ENCODE data around the gene GLB1L.
"Not testable (repeated sequence)": the region's sequence is repeated elsewhere in the genome, so short reads cannot be mapped to it uniquely, and the experiment has no call there.

The GLB1L gene
- 5.2 to 18.3 (median 11.9) reads per million in 17 experiments for total RNA-seq

DNA sequence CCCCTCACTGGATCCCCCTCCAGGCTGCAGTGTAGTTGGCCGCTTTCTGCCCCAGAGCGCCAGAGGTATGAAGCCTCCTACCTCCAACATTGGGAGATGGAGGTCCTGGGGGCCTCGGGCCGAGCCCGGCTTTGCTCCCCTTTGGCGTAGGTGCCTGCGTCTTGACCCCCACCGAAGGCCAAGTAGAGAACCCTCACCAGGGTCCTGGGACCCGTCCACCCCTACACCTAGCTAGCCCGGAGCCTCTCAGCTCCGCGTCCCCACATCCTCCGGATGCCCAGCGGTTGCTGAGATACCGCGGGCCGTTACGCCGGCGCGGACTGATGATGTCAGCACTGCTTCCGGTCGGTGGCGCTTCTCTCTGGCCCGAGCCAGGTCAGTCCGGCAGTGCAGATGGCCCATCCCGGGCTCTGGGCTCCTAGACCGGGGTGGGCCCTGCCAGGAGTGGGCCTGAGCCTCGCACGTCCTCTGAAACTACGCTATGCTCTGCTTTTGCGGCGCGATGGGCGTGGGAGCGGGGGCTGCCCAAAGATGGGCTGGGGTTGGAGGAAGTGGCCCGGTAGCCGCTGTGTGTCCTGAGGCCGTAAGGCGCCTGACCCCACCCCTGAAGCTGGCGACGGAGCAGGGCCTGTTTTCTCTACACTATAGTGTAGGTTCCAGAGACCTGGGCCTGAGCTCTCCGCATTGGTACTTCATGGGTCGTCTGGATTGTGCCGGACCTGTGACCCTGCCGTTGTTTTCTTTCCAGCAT lies at the start of gene GLB1L, which contains the start of gene STK16:
Gene GLB1L, minus strand, starts transcription at position 297 of the 751 bp plus-strand sequence. CDS start 1,871 bp downstream, outside the sequence.
Gene STK16, plus strand, starts transcription at position 332 of the 751 bp plus-strand sequence. CDS start 521 bp downstream, outside the sequence.
- peak; percentile 94 to 97 (median 96) for DNase-seq

DNA sequence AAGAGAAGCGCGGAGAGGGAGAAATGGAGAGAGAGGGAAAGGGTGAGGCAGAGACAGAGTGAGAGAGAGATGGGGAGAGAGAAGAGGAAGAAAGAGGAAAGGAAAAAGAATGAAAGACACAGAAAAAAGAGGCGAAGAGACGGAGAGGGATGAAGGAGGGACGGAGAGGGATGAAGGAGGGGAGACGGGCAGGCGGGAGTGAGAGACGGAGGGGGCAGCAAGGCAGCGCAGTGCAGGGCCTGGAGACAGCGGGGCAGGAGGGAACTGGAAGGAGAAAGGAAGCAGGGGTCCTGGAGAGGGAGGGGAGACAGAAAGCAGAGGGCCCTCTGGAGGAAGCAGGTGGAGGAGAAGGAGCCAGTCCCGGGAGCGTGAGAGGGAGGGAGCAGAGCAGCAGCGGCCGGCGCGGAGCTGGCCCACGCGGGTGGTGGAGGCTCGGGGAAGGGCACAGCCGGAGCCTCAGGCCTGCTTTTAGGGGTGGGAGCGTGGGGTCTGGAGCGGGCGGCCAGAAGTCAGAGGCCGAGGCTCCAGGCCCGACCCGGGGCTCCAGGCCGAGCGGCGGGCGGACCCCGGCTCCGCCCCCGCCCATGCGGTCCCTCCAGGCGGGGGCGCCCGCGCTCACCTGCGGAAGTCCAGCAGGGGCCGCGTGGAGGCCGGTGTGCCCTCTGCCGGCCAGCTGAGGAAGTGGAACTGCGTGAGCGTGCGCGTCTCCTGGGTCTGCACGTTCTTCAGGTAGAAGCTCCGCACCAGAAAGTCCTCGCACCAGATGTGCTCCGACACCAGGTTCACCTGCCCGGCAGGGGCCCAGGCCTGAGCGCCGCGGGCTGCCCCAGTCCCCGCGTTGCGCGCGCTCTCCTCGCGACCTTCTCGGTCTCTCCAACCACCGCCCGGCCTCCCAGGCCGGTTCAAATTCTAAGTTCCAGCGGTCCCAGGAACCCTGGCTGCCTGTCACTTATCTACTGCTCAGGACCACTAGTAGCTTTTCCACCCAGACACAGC lies 49.4 kb upstream of the GLB1L start:
- peak; percentile 80 to 94 (median 86) for DNase-seq

DNA sequence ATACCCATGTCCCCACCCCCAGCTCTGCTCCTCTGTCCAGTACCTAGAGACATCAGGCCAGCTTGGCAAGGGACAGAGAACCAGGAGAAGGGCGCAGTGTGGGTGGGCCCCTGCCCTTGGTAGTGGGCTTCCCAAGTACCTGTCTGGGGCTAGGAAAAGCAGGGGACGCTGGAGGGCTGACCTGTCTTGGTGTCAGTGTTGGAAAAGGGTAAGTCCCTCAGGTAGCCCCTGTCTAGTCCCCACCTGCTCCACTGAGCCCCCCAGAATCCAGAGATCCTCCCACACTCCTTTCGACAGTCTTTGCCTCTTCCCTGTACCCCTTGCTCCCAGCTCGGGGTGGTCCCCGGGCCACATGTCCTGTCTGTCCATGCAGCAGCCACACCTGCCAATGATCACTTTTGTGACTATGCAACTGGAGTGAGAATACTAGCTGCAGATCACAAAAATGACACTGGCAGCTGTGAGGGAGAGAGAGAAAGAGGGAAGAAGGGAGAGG lies 48.5 kb upstream of the GLB1L start:
- DNase-seq: no peak

DNA sequence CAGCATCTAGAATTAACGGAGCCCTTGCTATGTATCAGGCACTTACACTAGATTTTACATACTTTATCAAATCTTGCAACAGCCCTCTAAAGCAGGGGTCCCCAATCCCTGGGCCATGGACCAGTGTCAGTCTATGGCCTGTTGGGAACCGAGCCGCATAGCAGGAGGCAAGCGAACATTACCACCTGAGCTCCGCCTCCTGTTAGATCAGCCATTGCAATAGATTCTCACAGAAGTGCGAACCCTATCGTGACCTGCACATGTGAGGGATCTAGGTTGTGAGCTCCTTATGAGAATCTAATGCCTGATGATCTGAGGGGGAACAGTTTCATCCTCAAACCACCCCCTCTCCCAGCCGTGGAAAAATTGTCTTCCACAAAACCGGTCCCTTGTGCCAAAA lies 47.4 kb upstream of the GLB1L start:
- DNase-seq: no peak

- DNase-seq: no peak
Observed at GRCh38 chr2:219291910-219292490, 46.8 kb upstream of the GLB1L start.

DNA sequence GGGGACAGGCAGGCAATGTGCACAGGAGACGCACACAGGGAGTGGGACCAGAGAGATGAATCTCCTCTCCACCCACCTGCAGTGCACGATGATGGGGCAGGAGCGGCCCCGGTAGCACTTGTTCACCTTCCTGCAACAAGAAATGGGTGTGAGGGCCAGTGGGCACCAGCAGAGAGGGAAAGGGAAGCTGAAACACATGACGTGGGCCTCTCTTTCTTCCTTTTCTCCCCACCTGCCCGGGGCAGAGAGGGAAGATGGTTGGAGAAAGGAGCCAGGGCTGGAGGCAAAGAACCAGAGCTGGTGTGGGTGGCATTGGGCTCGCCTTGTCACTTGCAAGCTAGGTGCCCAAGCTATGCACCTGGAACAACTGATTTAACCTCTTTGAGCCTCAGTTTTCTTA lies 46.1 kb upstream of the GLB1L start:
- no peak for DNase-seq

GRCh38 chr2:219290381-219291171 lies 45.3 kb upstream of the GLB1L start:
- no peak for DNase-seq

GRCh38 chr2:219289537-219290361 lies 44.5 kb upstream of the GLB1L start:
- peak in 3 of 4 experiments; percentile 35 to 59 (median 45) for DNase-seq

- no peak for DNase-seq
Observed at GRCh38 chr2:219289195-219289536, 43.9 kb upstream of the GLB1L start.

GRCh38 chr2:219287580-219288265 lies 42.5 kb upstream of the GLB1L start:
- DNase-seq: no peak

- DNase-seq: not testable (repeated sequence)
Observed at GRCh38 chr2:219287116-219287440, 41.8 kb upstream of the GLB1L start.

DNA sequence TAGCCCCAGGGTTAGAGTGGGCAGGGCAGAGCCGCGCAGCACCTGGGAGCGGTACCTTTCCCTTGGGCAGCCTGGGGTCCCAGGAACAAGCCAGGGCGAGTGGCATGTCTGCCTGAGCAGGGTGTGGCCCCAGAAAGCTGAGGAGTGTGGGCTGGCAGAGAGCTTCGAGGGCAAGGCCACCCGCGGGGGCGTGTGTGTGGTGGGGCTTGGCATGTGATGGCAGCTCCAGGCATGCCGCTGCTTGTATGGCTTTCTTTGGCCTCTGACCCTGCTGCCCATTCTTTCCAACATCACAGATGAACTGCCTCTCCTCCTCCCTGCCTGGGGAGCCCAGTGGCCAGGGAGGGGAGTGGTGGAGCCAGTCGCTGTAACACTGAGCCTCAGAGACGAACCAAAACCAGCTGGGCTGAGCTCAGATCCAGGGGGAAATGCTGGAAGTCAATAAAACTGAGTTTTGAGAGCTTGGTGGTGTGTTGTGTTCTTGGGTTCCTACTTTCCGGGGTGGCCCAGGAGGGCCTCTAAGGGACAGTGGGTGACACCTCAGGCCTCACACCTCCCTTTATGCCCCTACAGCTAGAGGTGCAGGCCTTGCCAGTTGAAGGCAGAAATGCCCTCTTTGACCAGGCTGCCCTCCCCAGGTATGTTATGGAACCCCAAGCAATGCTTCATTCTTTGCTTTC lies 41.3 kb upstream of the GLB1L start:
- DNase-seq: peak in 1 of 4 experiments; percentile 27

- no peak for DNase-seq
Observed at GRCh38 chr2:219285894-219286425, 40.7 kb upstream of the GLB1L start.

DNA sequence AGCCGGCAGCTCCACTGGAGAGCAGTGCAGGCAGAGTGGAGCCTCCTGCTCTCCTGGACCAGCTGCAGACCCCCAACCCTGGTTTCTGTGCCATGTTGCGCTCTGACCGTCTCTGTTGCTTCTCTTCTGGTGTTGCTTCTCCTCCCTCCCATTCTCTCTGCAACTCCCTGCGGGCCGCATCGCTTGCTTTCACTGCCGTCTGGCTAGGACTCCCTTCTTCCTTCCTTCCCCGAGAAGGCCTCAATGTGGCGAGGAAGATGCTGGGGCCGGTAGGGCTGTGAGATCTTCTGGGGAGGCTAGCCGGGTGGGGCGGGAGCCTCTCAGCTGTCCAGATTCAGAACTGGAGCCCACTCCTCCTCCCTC lies 40.1 kb upstream of the GLB1L start:
- no peak for DNase-seq

- DNase-seq: no peak
Observed at GRCh38 chr2:219284501-219285372, 39.5 kb upstream of the GLB1L start.

DNA sequence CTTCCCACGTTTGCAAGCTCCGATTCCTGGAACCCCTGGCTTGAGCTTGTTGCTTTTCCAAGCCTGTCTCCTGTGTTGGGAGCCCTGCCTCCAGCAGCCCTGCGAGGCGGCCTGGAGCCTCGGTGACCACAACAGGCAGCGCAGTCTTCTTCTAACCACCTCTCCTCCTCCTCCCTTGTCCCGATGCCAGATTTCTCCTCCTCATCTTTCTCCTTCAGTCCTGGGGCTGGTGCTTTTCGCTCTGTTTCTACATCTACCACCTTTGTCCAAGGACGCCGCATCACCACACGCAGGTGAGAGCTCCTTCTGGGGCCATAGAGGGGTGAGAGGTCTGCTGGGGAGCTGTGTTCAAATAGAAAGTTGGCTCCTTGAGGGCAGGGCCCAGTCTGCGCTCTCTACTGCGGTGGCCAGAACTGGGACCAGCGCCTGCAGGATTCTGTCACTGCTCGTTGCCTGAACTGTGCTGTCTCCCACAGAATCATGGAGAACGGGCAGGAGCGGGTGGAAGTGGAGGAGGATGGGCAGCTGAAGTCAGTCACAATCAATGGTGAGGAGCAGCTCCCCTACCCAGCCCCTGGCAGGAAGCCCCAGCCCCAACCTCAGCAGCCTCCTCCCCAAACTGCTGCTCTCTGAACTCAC lies 37.8 kb upstream of the GLB1L start:
- no peak for DNase-seq

GRCh38 chr2:219282375-219282774 lies 37.1 kb upstream of the GLB1L start:
- DNase-seq: no peak

DNA sequence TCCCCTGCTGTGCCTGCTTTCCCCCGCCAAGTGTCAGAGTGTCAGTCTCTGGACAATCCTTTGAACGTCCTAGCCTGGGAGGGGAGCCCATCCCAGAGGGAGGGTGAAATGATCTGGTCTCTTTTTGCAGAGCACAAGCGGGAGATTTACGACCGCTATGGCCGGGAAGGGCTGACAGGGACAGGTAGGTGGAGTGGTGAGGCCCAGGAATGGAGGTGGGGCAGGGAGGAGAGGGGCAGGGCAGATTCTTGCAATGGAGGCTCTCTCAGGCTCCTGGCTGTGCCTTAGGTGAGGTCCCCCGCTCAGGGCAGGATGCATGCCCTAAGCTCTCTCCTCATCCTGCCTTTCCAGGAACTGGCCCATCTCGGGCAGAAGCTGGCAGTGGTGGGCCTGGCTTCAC lies 36.3 kb upstream of the GLB1L start:
- DNase-seq: no peak
